ENCODE results near the gene CLDN9. TPM values are rescaled to one million over a fixed set of nuclear protein-coding genes. Genes with fewer than 3 reads are reported as not detected.
A peak's percentile ranks its signal among the peaks of the same experiment; 100 is the strongest.

The CLDN9 gene
- polyA plus RNA-seq, 6 donors from 2014 or later: not detected

DNA sequence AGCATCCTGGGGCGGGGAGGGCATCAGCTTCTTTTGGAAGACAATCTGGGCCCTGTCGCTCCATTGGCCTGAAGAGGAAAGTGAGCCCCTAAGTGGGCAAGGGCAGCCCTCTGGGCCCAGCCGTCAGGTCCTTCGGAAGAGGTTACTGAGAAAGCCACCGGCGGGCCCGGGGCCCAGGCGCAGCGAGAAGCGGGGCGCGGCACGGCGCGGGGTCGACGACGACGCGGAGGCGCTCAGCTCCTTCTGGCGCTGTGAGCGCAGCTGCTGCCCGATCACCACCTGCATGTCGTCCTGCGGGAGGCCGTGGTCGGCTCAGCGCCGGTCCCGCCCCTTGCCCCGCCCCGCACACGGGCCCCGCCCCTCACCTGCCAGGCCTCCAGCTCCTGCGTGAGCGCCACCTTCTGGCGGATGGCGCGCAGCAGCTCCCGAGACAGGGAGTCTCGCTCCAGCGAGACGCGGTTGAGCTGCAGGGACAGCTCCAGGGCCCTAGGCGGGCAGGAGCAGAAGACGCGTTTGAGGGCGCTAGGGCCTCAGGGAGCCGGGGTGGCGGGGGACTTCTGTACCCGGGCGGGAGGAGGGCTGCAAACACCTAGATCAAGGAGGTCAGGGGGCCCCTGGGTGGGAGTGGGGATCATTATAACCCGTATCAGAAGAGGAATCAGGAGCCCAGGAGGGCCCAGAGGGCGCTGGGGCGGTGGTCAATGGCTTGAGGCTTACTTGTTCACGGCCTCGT lies 15.4 kb downstream of the CLDN9 start:
- H3K27ac Mint-ChIP-seq: peak overlapping the region in 4 of 6 donors; percentile 44 to 81 (median 53)

GRCh38 chr16:3028716-3029319 lies 16.1 kb downstream of the CLDN9 start:
- H3K27ac Mint-ChIP-seq: peak overlapping the region in 1 of 6 donors; percentile 41
- H3K9me3 Mint-ChIP-seq: no peaks in the 10 kb centered on the region
- H3K4me1 Mint-ChIP-seq: peaks cover 24 to 26% (median 24%) of the 10 kb centered on the region in 3 donors
- DNase-seq (no peak), ATAC-seq (ENCODE audit: low read depth in 2 of 2) (no peak)
- H3K36me3 Mint-ChIP-seq: no peaks in the 10 kb centered on the region
- peaks cover 31 to 58% (median 54%) of the 10 kb centered on the region in 3 donors for H3K27me3 Mint-ChIP-seq
- peak overlapping the region in 4 of 8 donors; percentile 21 to 61 (median 56) for H3K4me3 Mint-ChIP-seq

More for the DNA sequence above, 15.4 kb downstream of the CLDN9 start:
- peak; percentile 22 to 41 for ATAC-seq (ENCODE audit: low read depth in 2 of 2)
- H3K4me1 Mint-ChIP-seq: peaks cover 26 to 29% (median 29%) of the 10 kb centered on the region in 3 donors
- H3K4me3 Mint-ChIP-seq: peak overlapping the region in 6 of 8 donors; percentile 40 to 76 (median 53)
- peak; percentile 73 for DNase-seq
- no peaks in the 10 kb centered on the region for H3K9me3 Mint-ChIP-seq
- H3K27me3 Mint-ChIP-seq: peaks cover 25 to 51% (median 48%) of the 10 kb centered on the region in 3 donors
- no peaks in the 10 kb centered on the region for H3K36me3 Mint-ChIP-seq

- Mint-ChIP-seq H3K9me3 (no peaks in the 10 kb centered on the region), H3K27me3 (peaks cover 36 to 66% (median 63%) of the 10 kb centered on the region in 3 donors), H3K4me3 (peak overlapping the region in 3 of 8 donors; percentile 37 to 53 (median 53)), H3K27ac (peak overlapping the region in 1 of 6 donors; percentile 57), H3K36me3 (no peaks in the 10 kb centered on the region), H3K4me1 (peaks cover 18 to 21% (median 19%) of the 10 kb centered on the region in 3 donors)
- DNase-seq (no peak), ATAC-seq (ENCODE audit: low read depth in 2 of 2) (no peak)
Observed at GRCh38 chr16:3029491-3030221, 16.9 kb downstream of the CLDN9 start.

- DNase-seq (no peak), ATAC-seq (ENCODE audit: low read depth in 2 of 2) (no peak)
- Mint-ChIP-seq H3K36me3 (no peaks in the 10 kb centered on the region), H3K27me3 (peaks cover 39 to 75% (median 71%) of the 10 kb centered on the region in 3 donors), H3K4me3 (peak overlapping the region in 4 of 8 donors; percentile 6 to 61 (median 36)), H3K9me3 (no peaks in the 10 kb centered on the region), H3K4me1 (peaks cover 17 to 22% (median 21%) of the 10 kb centered on the region in 3 donors), H3K27ac (peak overlapping the region in 1 of 6 donors; percentile 57)
Observed at GRCh38 chr16:3030222-3031212, 17.8 kb downstream of the CLDN9 start.

DNA sequence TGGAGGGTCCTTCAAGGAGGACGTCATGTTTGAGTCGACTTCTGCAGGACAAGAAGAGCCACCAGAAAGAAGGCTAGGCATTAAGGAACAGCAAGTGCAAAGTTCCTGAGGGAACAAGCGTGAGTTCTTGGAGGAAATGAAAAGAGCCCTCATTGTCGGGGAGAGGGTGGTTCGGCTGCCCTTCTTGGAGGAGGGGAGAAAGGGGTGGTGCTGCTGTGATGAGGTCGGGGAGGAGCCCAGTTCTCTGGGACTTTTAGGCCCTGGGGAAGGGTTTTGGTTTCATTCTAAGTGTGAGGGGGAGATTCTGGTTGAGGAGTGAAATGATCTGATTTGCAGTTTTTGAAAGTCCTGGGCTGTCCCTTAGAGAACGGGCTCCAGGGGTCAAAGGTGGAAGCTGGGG lies 19.9 kb downstream of the CLDN9 start:
- no peak for ATAC-seq (ENCODE audit: low read depth in 2 of 2)
- Mint-ChIP-seq H3K9me3 (no peaks in the 10 kb centered on the region), H3K27ac (no peak overlapping the region), H3K36me3 (no peaks in the 10 kb centered on the region), H3K4me3 (peak overlapping the region in 1 of 8 donors; percentile 25), H3K4me1 (peaks cover 25 to 29% (median 28%) of the 10 kb centered on the region in 3 donors), H3K27me3 (peaks cover 49 to 90% (median 79%) of the 10 kb centered on the region in 3 donors)
- no peak for DNase-seq

- DNase-seq: no peak
Observed at GRCh38 chr16:3035289-3035971, 22.7 kb downstream of the CLDN9 start.

DNA sequence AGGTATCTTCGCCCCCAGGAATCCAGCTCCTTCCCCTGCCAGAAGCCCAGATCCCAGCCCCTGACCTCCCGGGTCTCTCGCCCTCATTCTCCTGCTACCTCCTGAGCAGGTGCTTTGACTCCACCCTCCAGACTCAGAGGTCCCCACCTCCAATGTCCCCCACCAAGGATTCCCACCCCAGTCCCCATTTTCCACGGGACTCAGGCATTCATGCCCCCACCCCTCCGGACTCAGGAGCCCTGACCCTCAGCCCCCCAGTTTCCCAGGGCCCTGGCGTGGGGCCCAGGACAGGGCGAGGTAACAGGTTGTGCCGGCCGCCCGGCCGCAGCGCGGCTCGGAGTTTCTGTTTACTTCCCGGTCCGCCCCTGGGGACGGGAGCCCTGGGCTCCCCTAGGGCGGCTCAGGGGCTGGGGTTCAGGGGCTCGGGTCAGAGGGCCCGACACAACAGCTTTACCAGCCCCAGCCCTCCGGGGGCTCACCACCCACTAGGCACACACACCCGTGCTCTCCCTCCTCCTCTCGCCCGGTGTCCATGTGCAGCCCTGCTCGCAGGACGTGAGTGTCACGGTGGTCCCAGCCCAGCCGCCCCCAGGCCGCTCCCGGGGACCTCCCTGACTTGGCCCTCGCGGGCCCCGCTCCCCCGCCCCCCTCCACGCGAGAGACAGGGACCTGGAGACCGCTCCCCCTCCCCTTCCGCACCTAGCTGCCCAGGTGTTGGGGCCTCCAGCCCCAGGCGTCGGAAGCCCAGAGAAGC lies 23.4 kb downstream of the CLDN9 start:
- Mint-ChIP-seq H3K27me3 (peaks cover 61 to 92% (median 82%) of the 10 kb centered on the region in 3 donors), H3K27ac (peak overlapping the region in 2 of 6 donors; percentile 31 to 44)
- peak in 1 of 2 donors; percentile 13 for ATAC-seq (ENCODE audit: low read depth in 2 of 2)

More at GRCh38 chr16:3035289-3035971, 22.7 kb downstream of the CLDN9 start:
- Mint-ChIP-seq H3K4me1 (peaks cover 13 to 16% (median 15%) of the 10 kb centered on the region in 3 donors), H3K4me3 (peak overlapping the region in 5 of 8 donors; percentile 11 to 49 (median 39)), H3K27me3 (peaks cover 61 to 92% (median 85%) of the 10 kb centered on the region in 3 donors), H3K36me3 (no peaks in the 10 kb centered on the region), H3K27ac (peak overlapping the region in 1 of 6 donors; percentile 31), H3K9me3 (no peaks in the 10 kb centered on the region)
- no peak for ATAC-seq (ENCODE audit: low read depth in 2 of 2)

DNA sequence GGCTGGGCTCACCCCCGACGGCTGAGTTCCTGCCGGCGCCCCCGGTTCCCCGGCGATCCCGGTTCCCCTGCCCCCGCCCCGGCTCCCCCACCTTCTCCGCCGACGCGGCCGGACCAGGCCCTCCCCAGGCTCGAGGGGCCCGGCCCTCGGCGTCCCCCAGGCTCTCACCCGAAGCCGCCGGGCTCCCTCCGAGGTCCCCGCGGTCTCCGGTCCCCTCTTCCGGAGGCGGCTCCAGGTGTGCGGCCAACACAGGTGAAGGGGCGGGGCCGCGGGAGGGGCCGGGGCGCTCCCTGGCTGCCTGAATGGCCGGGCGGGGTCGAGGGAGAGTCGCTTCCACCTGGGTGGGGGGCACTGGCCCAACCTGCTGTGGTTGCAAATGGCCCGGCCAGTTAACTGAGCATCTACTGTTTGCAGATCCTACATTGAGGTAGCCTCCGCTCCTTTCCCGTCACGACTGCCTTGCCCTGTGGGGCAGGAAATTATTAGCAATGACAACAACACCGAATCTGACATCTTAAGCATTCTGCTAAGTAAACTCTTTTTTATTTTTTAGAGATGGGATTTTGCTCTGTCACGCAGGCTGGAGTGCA lies 24.1 kb downstream of the CLDN9 start, which contains the start of gene BICDL2:
Gene BICDL2 (minus strand): TSS at position 219 of the 590 bp plus-strand sequence. CDS start 1,448 bp downstream, outside the sequence.
- Mint-ChIP-seq H3K27ac (peak within 1 kb of the TSS in 3 of 6 donors; percentile 31 to 58 (median 58)), H3K4me3 (peak within 1 kb of the TSS in 7 of 8 donors; percentile 22 to 72 (median 59)), H3K27me3 (peaks cover 56 to 88% (median 75%) of the 10 kb centered on the region in 3 donors), H3K9me3 (no peaks in the 10 kb centered on the region), H3K4me1 (peaks cover 10 to 16% (median 15%) of the 10 kb centered on the region in 3 donors), H3K36me3 (no peaks in the 10 kb centered on the region)
- DNase-seq (no peak), ATAC-seq (ENCODE audit: low read depth in 2 of 2) (peak in 1 of 2 donors; percentile 2)

More for the DNA sequence above, 23.4 kb downstream of the CLDN9 start:
- Mint-ChIP-seq H3K36me3 (no peaks in the 10 kb centered on the region), H3K4me3 (peak overlapping the region in 5 of 8 donors; percentile 11 to 49 (median 39)), H3K9me3 (no peaks in the 10 kb centered on the region), H3K4me1 (peaks cover 13 to 16% (median 15%) of the 10 kb centered on the region in 3 donors)
- DNase-seq: no peak

- H3K4me3 Mint-ChIP-seq: peak overlapping the region in 1 of 8 donors; percentile 5
- H3K9me3 Mint-ChIP-seq: no peaks in the 10 kb centered on the region
- peaks cover 10 to 16% (median 15%) of the 10 kb centered on the region in 3 donors for H3K4me1 Mint-ChIP-seq
- DNase-seq (no peak), ATAC-seq (ENCODE audit: low read depth in 2 of 2) (no peak)
- peaks cover 46 to 82% (median 61%) of the 10 kb centered on the region in 3 donors for H3K27me3 Mint-ChIP-seq
- no peaks in the 10 kb centered on the region for H3K36me3 Mint-ChIP-seq
- no peak overlapping the region for H3K27ac Mint-ChIP-seq
Observed at GRCh38 chr16:3038256-3038655, 25.5 kb downstream of the CLDN9 start.

GRCh38 chr16:3038896-3039295 lies 26.2 kb downstream of the CLDN9 start:
- H3K4me3 Mint-ChIP-seq: no peak overlapping the region
- peaks cover 42 to 82% (median 61%) of the 10 kb centered on the region in 3 donors for H3K27me3 Mint-ChIP-seq
- ATAC-seq (ENCODE audit: low read depth in 2 of 2) (no peak), DNase-seq (no peak)
- peaks cover 10 to 16% (median 10%) of the 10 kb centered on the region in 3 donors for H3K4me1 Mint-ChIP-seq
- H3K27ac Mint-ChIP-seq: no peak overlapping the region
- no peaks in the 10 kb centered on the region for H3K9me3 Mint-ChIP-seq
- H3K36me3 Mint-ChIP-seq: no peaks in the 10 kb centered on the region

- H3K4me3 Mint-ChIP-seq: no peak overlapping the region
- H3K9me3 Mint-ChIP-seq: peaks cover 0 to 2% (median 0%) of the 10 kb centered on the region in 7 donors
- no peak for DNase-seq
- H3K36me3 Mint-ChIP-seq: no peaks in the 10 kb centered on the region
- H3K27ac Mint-ChIP-seq: no peak overlapping the region
- no peak for ATAC-seq (ENCODE audit: low read depth in 2 of 2)
- H3K27me3 Mint-ChIP-seq: peaks cover 35 to 80% (median 51%) of the 10 kb centered on the region in 3 donors
- peaks cover 6 to 19% (median 12%) of the 10 kb centered on the region in 3 donors for H3K4me1 Mint-ChIP-seq
Observed at GRCh38 chr16:3042376-3042775, 29.7 kb downstream of the CLDN9 start.

All from naive B cell (primary cell).